Natural killer cell (primary cell): ENCODE data around the gene RORC. TPM values are rescaled to one million over a fixed set of nuclear protein-coding genes. Genes with fewer than 3 reads are reported as not detected.

ENCODE experiments used
- ATAC-seq, 3 donors: fragments of 150-1000 bp in 2 of 3; fragments of 200-7000 bp in 1 of 3; cut with Tn5 transposase; 1 replicate in 1 of 3; 2 replicates in 2 of 3; pipeline ENCODE4 v1.10.0; 2021; ENCODE audit warnings: mild to moderate bottlenecking in 2 of 3, moderate library complexity in 2 of 3
- DNase-seq, 2 donors: peaks; one replicate each; pipeline versions ENCODE4 v3.0.0 to v3.0.0-alpha.2; 2013 to 2021; ENCODE audit warnings: mixed read lengths in 1 of 2
- H3K27ac ChIP-seq: one replicate; pipeline ENCODE4 v1.5.1; 2013; ENCODE audit warnings: mild to moderate bottlenecking, low read length
- H3K27me3 ChIP-seq: one replicate; pipeline ENCODE4 v1.6.1; 2013; ENCODE audit warnings: low read length; ENCODE audit not compliant: control insufficient read depth, insufficient read depth
- H3K36me3 ChIP-seq: one replicate; pipeline ENCODE4 v1.6.1; 2013; ENCODE audit warnings: low read length; ENCODE audit not compliant: control insufficient read depth, insufficient read depth
- H3K4me1 ChIP-seq: one replicate; pipeline ENCODE4 v1.6.1; 2013; ENCODE audit warnings: low read length; ENCODE audit not compliant: control insufficient read depth, insufficient read depth
- H3K4me3 ChIP-seq: one replicate; pipeline ENCODE4 v1.5.1; 2013; ENCODE audit warnings: low read length
- H3K9me3 ChIP-seq: one replicate; pipeline ENCODE4 v1.6.1; 2013; ENCODE audit warnings: low read length; ENCODE audit not compliant: control insufficient read depth, insufficient read depth
- H3K27ac Mint-ChIP-seq, 2 donors: one replicate each; pipeline ENCODE4 v1.8.0; 2022; ENCODE audit warnings: mild to moderate bottlenecking in 2 of 2, mixed read lengths in 2 of 2, moderate library complexity in 1 of 2
- H3K27me3 Mint-ChIP-seq, 2 donors: one replicate each; pipeline ENCODE4 v1.8.0; 2022; ENCODE audit warnings: low read depth in 2 of 2, mixed read lengths in 2 of 2
- H3K36me3 Mint-ChIP-seq: one replicate; pipeline ENCODE4 v1.8.0; 2022; ENCODE audit warnings: mixed read lengths
- H3K4me1 Mint-ChIP-seq, 2 donors: one replicate each; pipeline ENCODE4 v1.8.0; 2022; ENCODE audit warnings: mixed read lengths in 2 of 2
- H3K4me3 Mint-ChIP-seq: one replicate; pipeline ENCODE4 v1.8.0; 2022; ENCODE audit warnings: mild to moderate bottlenecking, moderate library complexity, mixed read lengths
- H3K9me3 Mint-ChIP-seq, 2 donors: one replicate each; pipeline ENCODE4 v1.8.0; 2022; ENCODE audit warnings: mixed read lengths in 2 of 2
- CTCF ChIP-seq: fragments of 200-600 bp; IDR thresholded peaks from one replicate; pipeline ENCODE4 v1.8.0; 2022; ENCODE audit warnings: antibody characterized with exemption
- WGBS: methylation state at CpG from one replicate; pipeline ENCODE4 v1.1.7; 2013; ENCODE audit warnings: missing lambda C conversion rate; ENCODE audit not compliant: insufficient coverage; 5-methylcytosine and 5-hydroxymethylcytosine counted together
- intact Hi-C: fragments of 100-400 bp; cut with micrococcal nuclease; formaldehyde crosslinking; loops from one replicate; pipeline ENCODE4 v1.14.2; 2022
- total RNA-seq, 4 donors: library from RNA; stranded (reverse); fragments of 120-200 nt in 1 of 4; gene quantifications; one replicate each; pipeline versions ENCODE4 v1.2.3 to v1.2.4, GENCODE V29; 2013 to 2022

The RORC gene
- total RNA-seq, 3 donors from 2014 or later (not counting 1 experiment from before 2014, with no cell fraction given) = 0.14 to 0.78 (median 0.70) TPM

GRCh38 chr1:151756291-151756690 lies 75.3 kb downstream of the RORC start:
- intact Hi-C loops = no loop called here
- H3K27ac ChIP-seq = no peak overlapping the region
- peaks cover 18% of the 10 kb centered on the region for H3K36me3 ChIP-seq
- DNase-seq = no peak
- Mint-ChIP-seq H3K4me1 (peaks cover 10 to 15% of the 10 kb centered on the region in 2 donors), H3K27me3 (peaks cover 3 to 6% of the 10 kb centered on the region in 2 donors), H3K36me3 (no peaks in the 10 kb centered on the region), H3K27ac (peak overlapping the region; percentile 56 to 64), H3K4me3 (no peak overlapping the region), H3K9me3 (no peaks in the 10 kb centered on the region)
- TF ChIP-seq CTCF = no peak
- WGBS = 90% methylated on average over 1 of the region's 1 CpG
- no peaks in the 10 kb centered on the region for H3K9me3 ChIP-seq
- H3K4me1 ChIP-seq = peaks cover 5% of the 10 kb centered on the region
- H3K27me3 ChIP-seq = no peaks in the 10 kb centered on the region
- no peak overlapping the region for H3K4me3 ChIP-seq
- ATAC-seq = peak in 2 of 3 donors; percentile 63 to 82

Other genes with a start within 250 kb of the RORC start
- gene SNX27, start 219.8 kb downstream of the RORC start, total RNA-seq = 10 to 100 TPM; 17.8 to 25.0 (median 23.7) TPM
- gene CELF3, start 115.0 kb downstream of the RORC start, total RNA-seq = not detected
- gene RIIAD1, start 110.3 kb downstream of the RORC start, total RNA-seq = not detected
- 100 to 1,000 TPM in 2 of 3 donors, 10 to 100 TPM in 1; 93.6 to 110 (median 107) TPM for gene MRPL9, start 68.3 kb downstream of the RORC start, total RNA-seq
- gene TDRKH, start 41.3 kb downstream of the RORC start, total RNA-seq = 10 to 100 TPM in 1 of 3 donors, 1 to 10 TPM in 2; 6.3 to 14.5 (median 8.0) TPM
- not detected for gene LINGO4, start 26.4 kb downstream of the RORC start, total RNA-seq
- gene C2CD4D, start 8.0 kb upstream of the RORC start, total RNA-seq = under 1 TPM in 2 of 3 donors, not detected in 1; 0.20 to 0.24 TPM
- gene THEM5, start 21.9 kb upstream of the RORC start, total RNA-seq = under 1 TPM in 1 of 3 donors, not detected in 2; 0.52 TPM
- 10 to 100 TPM; 11.9 to 16.2 (median 15.5) TPM for gene THEM4, start 77.7 kb upstream of the RORC start, total RNA-seq
- gene S100A10, start 162.1 kb upstream of the RORC start, total RNA-seq = 100 to 1,000 TPM; 142 to 200 (median 183) TPM
- 100 to 1,000 TPM in 1 of 3 donors, 10 to 100 TPM in 2; 70.5 to 114 (median 88.9) TPM for gene S100A11, start 205.2 kb upstream of the RORC start, total RNA-seq